NT2/D1 (cell line): ENCODE measurements around the gene SRRM4.
"Not testable (repeated sequence)": the region's sequence is repeated elsewhere in the genome, so short reads cannot be mapped to it uniquely, and the experiment has no call there.

Source experiments
- DNase-seq: peaks from one replicate; pipeline ENCODE4 v3.0.0-alpha.2; 2011; ENCODE audit warnings: low read depth, low spot score
- H3K27me3 ChIP-seq: 2 replicates; pipeline ENCODE4 v1.6.0; 2011; ENCODE audit warnings: mild to moderate bottlenecking; ENCODE audit not compliant: insufficient read length, insufficient read depth
- H3K36me3 ChIP-seq: 2 replicates; pipeline ENCODE4 v1.6.1; 2011; ENCODE audit warnings: mild to moderate bottlenecking, low read length, mixed read lengths; ENCODE audit not compliant: insufficient read depth, insufficient read length
- H3K4me1 ChIP-seq: 2 replicates; pipeline ENCODE4 v1.5.1; 2011; ENCODE audit not compliant: insufficient read depth, insufficient read length
- H3K4me3 ChIP-seq: 2 replicates; pipeline ENCODE4 v1.5.1; 2011; ENCODE audit warnings: low read depth; ENCODE audit not compliant: insufficient read length
- H3K9ac ChIP-seq: 2 replicates; pipeline ENCODE4 v1.6.0; 2011; ENCODE audit warnings: low read depth; ENCODE audit not compliant: insufficient read length
- H3K9me3 ChIP-seq: 2 replicates; pipeline ENCODE4 v1.5.1; 2011; ENCODE audit warnings: mild to moderate bottlenecking, low read length; ENCODE audit not compliant: insufficient read depth
- SUZ12 ChIP-seq: IDR thresholded peaks from 2 replicates; pipeline ENCODE4 v1.6.1; 2011; ENCODE audit not compliant: insufficient read length, insufficient read depth; ENCODE audit errors: extremely low read depth
- YY1 ChIP-seq: IDR thresholded peaks from 2 replicates; pipeline ENCODE4 v1.6.1; 2011; ENCODE audit not compliant: insufficient read length, insufficient read depth
- ZNF274 ChIP-seq: IDR thresholded peaks from 2 replicates; pipeline ENCODE4 v1.6.1; 2011; ENCODE audit warnings: mild to moderate bottlenecking, low read depth, low read length

The SRRM4 gene

DNA sequence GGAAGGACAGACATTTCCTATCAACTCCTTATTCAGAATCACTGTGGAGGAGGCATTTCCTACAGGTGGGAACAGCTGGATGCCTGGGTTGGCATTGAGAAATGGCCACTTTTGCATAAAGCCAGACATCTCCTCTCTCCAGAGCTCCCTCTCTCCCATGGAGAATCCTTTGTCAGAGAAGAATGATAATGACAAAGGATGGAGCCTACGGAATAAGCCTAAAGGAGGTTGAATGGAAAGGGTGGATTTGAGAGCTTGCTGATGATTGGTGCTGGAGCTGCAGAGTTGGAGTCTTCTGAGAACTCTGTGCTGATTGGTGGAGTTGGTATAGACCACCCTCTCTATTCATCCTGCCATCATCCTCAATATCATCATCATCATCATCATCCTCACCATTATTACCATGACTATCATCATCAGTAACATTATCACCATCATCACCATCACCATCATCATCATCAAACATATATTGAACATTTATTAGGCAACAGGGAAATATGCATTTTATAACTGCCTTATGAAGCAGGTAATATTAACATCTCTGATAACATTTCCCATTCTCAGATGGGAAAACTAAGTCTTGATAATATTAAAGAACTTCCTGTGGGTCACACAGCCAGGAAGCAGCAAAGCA is 108.2 kb downstream of the SRRM4 start:
- H3K4me3 ChIP-seq, result no peak overlapping the region
- no peaks in the 10 kb centered on the region for H3K27me3 ChIP-seq
- no peaks in the 10 kb centered on the region for H3K9me3 ChIP-seq
- peak; percentile 94 for DNase-seq
- TF ChIP-seq SUZ12 (no peak), YY1 (no peak), ZNF274 (no peak)
- H3K4me1 ChIP-seq, result peaks cover 4% of the 10 kb centered on the region
- no peak overlapping the region for H3K9ac ChIP-seq
- H3K36me3 ChIP-seq, result no peaks in the 10 kb centered on the region

- Histone ChIP-seq H3K4me3 (no peak overlapping the region), H3K36me3 (no peaks in the 10 kb centered on the region), H3K4me1 (peaks cover 4% of the 10 kb centered on the region), H3K27me3 (no peaks in the 10 kb centered on the region), H3K9ac (no peak overlapping the region), H3K9me3 (no peaks in the 10 kb centered on the region)
- no peak for DNase-seq
- TF ChIP-seq ZNF274 (no peak), YY1 (no peak), SUZ12 (no peak)
These were observed 108.9 kb downstream of the SRRM4 start for GRCh38 chr12:119090276-119090675.

DNA sequence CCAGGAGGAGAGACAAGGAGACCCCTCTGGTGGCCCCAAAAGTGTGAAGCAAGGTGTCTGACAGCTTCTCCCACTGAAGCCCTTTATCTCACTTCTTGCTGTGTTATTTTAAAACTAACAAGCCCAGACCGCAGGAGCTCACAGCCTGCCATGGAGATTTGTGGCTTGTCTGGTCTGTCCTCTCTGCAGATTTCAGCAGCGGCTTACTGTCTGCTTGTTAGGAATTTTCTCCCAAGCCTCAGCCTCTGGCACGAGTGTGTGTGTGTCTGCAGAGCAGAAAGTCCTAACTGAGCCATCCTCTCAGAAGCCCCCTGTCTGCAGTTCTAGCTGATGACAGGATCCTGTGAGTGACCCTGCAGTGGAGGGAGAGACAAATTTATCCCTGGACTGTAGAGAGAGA is 109.5 kb downstream of the SRRM4 start:
- Histone ChIP-seq H3K9me3 (no peaks in the 10 kb centered on the region), H3K4me1 (peaks cover 4% of the 10 kb centered on the region), H3K36me3 (no peaks in the 10 kb centered on the region), H3K27me3 (no peaks in the 10 kb centered on the region), H3K9ac (no peak overlapping the region), H3K4me3 (no peak overlapping the region)
- TF ChIP-seq YY1, result no peak
- no peak for TF ChIP-seq SUZ12
- TF ChIP-seq ZNF274, result no peak
- no peak for DNase-seq

- no peak overlapping the region for H3K9ac ChIP-seq
- peak; percentile 74 for DNase-seq
These were observed 115.3 kb downstream of the SRRM4 start for GRCh38 chr12:119096429-119097202.

DNA sequence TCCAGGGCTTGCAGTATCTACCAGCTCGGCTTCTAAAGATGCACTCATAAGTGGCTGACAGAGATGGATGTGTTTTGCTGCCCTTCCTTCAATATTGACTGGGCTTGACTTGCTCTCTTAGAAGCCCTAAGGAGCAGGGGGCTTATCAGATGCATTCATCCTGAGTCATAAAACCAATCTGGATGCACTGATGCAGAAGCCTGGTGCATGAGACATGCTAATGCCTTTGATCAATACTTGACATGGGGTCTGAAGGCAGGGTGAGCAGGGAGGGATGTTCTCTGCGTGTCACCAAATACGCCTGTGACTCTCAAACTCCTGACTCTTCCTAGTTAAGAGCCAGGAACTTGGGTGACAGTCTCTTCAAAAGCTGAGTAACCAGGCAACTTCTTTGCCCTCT is 119.6 kb downstream of the SRRM4 start:
- no peak overlapping the region for H3K9ac ChIP-seq
- no peaks in the 10 kb centered on the region for H3K36me3 ChIP-seq
- no peak overlapping the region for H3K4me3 ChIP-seq
- peaks cover 3% of the 10 kb centered on the region for H3K4me1 ChIP-seq
- H3K27me3 ChIP-seq, result no peaks in the 10 kb centered on the region
- no peak for DNase-seq
- no peak for TF ChIP-seq SUZ12
- no peak for TF ChIP-seq YY1
- no peak for TF ChIP-seq ZNF274
- no peaks in the 10 kb centered on the region for H3K9me3 ChIP-seq

More at GRCh38 chr12:119096429-119097202, 115.3 kb downstream of the SRRM4 start:
- H3K27me3 ChIP-seq, result no peaks in the 10 kb centered on the region
- no peaks in the 10 kb centered on the region for H3K9me3 ChIP-seq
- H3K36me3 ChIP-seq, result no peaks in the 10 kb centered on the region
- H3K4me1 ChIP-seq, result peaks cover 3% of the 10 kb centered on the region
- H3K4me3 ChIP-seq, result no peak overlapping the region
- TF ChIP-seq ZNF274, result no peak
- TF ChIP-seq SUZ12, result no peak
- no peak for TF ChIP-seq YY1

- H3K4me3 ChIP-seq, result no peak overlapping the region
- H3K9ac ChIP-seq, result no peak overlapping the region
- H3K9me3 ChIP-seq, result no peaks in the 10 kb centered on the region
- TF ChIP-seq YY1 (no peak), SUZ12 (no peak), ZNF274 (no peak)
- no peaks in the 10 kb centered on the region for H3K36me3 ChIP-seq
- H3K4me1 ChIP-seq, result no peaks in the 10 kb centered on the region
- no peaks in the 10 kb centered on the region for H3K27me3 ChIP-seq
- DNase-seq, result no peak
These were observed 120.9 kb downstream of the SRRM4 start for GRCh38 chr12:119102274-119102673.

DNA sequence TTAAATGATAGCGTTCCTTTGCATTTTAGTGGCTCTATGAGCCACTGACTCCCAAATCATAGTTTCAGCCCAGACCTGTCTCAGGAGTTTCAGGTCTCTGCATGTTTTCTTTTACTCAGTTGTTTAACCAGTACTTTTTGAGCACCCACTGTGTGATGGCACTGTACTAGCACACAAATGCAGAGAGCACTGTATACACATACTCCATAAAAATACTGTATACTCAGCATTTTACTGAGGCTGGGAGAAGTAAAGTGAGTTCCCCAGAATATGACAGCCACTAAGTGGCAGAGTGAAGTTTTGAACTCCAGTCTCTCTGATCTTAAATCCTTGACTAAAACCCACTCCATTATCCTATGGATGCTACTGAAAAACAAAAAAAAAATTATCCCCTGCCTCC is 121.4 kb downstream of the SRRM4 start:
- Histone ChIP-seq H3K9ac (no peak overlapping the region), H3K4me1 (no peaks in the 10 kb centered on the region), H3K36me3 (no peaks in the 10 kb centered on the region), H3K4me3 (no peak overlapping the region), H3K27me3 (no peaks in the 10 kb centered on the region), H3K9me3 (no peaks in the 10 kb centered on the region)
- no peak for TF ChIP-seq YY1
- no peak for TF ChIP-seq SUZ12
- TF ChIP-seq ZNF274, result no peak
- DNase-seq, result no peak

GRCh38 chr12:119104969-119105368 is 123.6 kb downstream of the SRRM4 start:
- not testable (repeated sequence) for H3K9me3 ChIP-seq, DNase-seq, H3K27me3 ChIP-seq

More at GRCh38 chr12:119104969-119105368, 123.6 kb downstream of the SRRM4 start:
- not testable (repeated sequence) for H3K4me3 ChIP-seq, H3K9ac ChIP-seq, H3K36me3 ChIP-seq, H3K4me1 ChIP-seq
